ENCODE measurements around the gene KRTAP5-11. TPM values are rescaled to one million over a fixed set of nuclear protein-coding genes. Genes with fewer than 3 reads are reported as not detected.

The KRTAP5-11 gene
- total and polyA plus RNA-seq, 2 donors (not counting 3 experiments of a cell fraction or from before 2014, with no cell fraction given) = not detected

GRCh38 chr11:71555508-71555907 lies 27.2 kb downstream of the KRTAP5-11 start:
- dilution Hi-C loops (cut with MboI; ENCODE audit: extremely low pct_ligation_motif_present, low sequenced_read_pairs) = no loop called here
- Histone ChIP-seq H3K4me2 (ENCODE audit: insufficient read depth, low read length) (no peak overlapping the region), H3K36me3 (ENCODE audit: control insufficient read depth in 2 of 2, extremely low read depth in 1 of 2, insufficient read depth in 2 of 2, low read length in 2 of 2) (no peaks in the 10 kb centered on the region), H2AFZ (ENCODE audit: low read depth, low read length) (no peak overlapping the region), H3K9me1 (replicated peaks; ENCODE audit: control insufficient read depth, extremely low read depth, insufficient read depth, low read length) (no peaks in the 10 kb centered on the region), H3K9me3 (replicated peaks; ENCODE audit: control insufficient read depth, insufficient read depth, low read length) (no peaks in the 10 kb centered on the region), H3K4me1 (ENCODE audit: control insufficient read depth, extremely low read depth, insufficient read depth, low read length) (no peaks in the 10 kb centered on the region), H4K20me1 (replicated peaks; ENCODE audit: control insufficient read depth, extremely low read depth, insufficient read depth, low read length) (no peaks in the 10 kb centered on the region), H3K27me3 (ENCODE audit: control insufficient read depth in 2 of 2, insufficient read depth in 2 of 2, low read length in 2 of 2) (no peaks in the 10 kb centered on the region), H3K79me2 (ENCODE audit: control insufficient read depth, insufficient read depth, low read length) (no peaks in the 10 kb centered on the region), H3K9ac (replicated peaks; ENCODE audit: extremely low read depth, insufficient read depth, low read length) (no peak overlapping the region), H3K4me3 (replicated peaks in 1 of 3; ENCODE audit: insufficient read depth in 1 of 3, low read depth in 1 of 3, low read length in 3 of 3) (no peak overlapping the region), H3K27ac (ENCODE audit: insufficient read depth, low read depth, low read length) (no peak overlapping the region)
- no TSS peak for BruUV-seq (replicated peaks)
- no peak for DNase-seq (ENCODE audit: low read depth, low spot score)
- TF ChIP-seq CTCF (IDR thresholded peaks at IDR 0.05; ENCODE audit: extremely low read depth in 1 of 2, insufficient read depth in 1 of 2, low read depth in 1 of 2, low read length in 2 of 2) (no peak), POLR2AphosphoS5 (IDR thresholded peaks at IDR 0.05; ENCODE audit: insufficient read depth, low read depth, low read length) (no peak), FOS (IDR thresholded peaks at IDR 0.05; ENCODE audit: borderline replicate concordance, insufficient read depth, low read length) (no peak), JUN (IDR thresholded peaks at IDR 0.05; ENCODE audit: borderline replicate concordance, insufficient read depth, insufficient read length, low read depth) (no peak), GATA2 (IDR thresholded peaks at IDR 0.05; ENCODE audit: insufficient read depth, insufficient read length, low read depth, low read length) (no peak), EZH2 (IDR thresholded peaks at IDR 0.05; ENCODE audit: borderline replicate concordance, low read depth, low read length, severe bottlenecking) (no peak), MAX (IDR thresholded peaks at IDR 0.05; ENCODE audit: insufficient read depth, insufficient read length) (no peak), POLR2A (IDR thresholded peaks at IDR 0.05; ENCODE audit: low read depth, low read length) (no peak), MYC (IDR thresholded peaks at IDR 0.05; ENCODE audit: low read depth, low read length) (no peak)
- no peak for FAIRE-seq
- ChIA-PET CTCF (no interaction called here), POLR2A (no interaction called here)
- intact Hi-C loops (cut with micrococcal nuclease) = no loop called here
